Measurements from ENCODE around the gene TAX1BP3. TPM values are rescaled to one million over a fixed set of nuclear protein-coding genes. Genes with fewer than 3 reads are reported as not detected.

Gene TAX1BP3
- total RNA-seq, 1 donor from 2014 or later, result 167 TPM

GRCh38 chr17:3663102-3664011, 5.0 kb downstream of the TAX1BP3 start:
- ATAC-seq, result no peak
- intact Hi-C loops (cut with micrococcal nuclease), result no loop called here
- no peak for DNase-seq

GRCh38 chr17:3660311-3660891, 8.0 kb downstream of the TAX1BP3 start:
- DNase-seq (peak; percentile 64), ATAC-seq (peak; percentile 37)
- intact Hi-C loops (cut with micrococcal nuclease), result no loop called here

- ATAC-seq, result peak; percentile 63
- DNase-seq, result peak; percentile 80
- intact Hi-C loops (cut with micrococcal nuclease), result no loop called here
These were observed 8.8 kb downstream of the TAX1BP3 start for GRCh38 chr17:3659541-3660111.

GRCh38 chr17:3658784-3659449, 9.5 kb downstream of the TAX1BP3 start:
- peak; percentile 6 for ATAC-seq
- no peak for DNase-seq
- intact Hi-C loops (cut with micrococcal nuclease), result no loop called here

GRCh38 chr17:3657874-3658783, 10.2 kb downstream of the TAX1BP3 start:
- intact Hi-C loops (cut with micrococcal nuclease), result no loop called here
- no peak for ATAC-seq
- DNase-seq, result no peak

- no peak for DNase-seq
- no peak for ATAC-seq
- intact Hi-C loops (cut with micrococcal nuclease), result no loop called here
These were observed 10.8 kb downstream of the TAX1BP3 start for GRCh38 chr17:3657588-3657869.

GRCh38 chr17:3656755-3657587, 11.4 kb downstream of the TAX1BP3 start:
- DNase-seq, result no peak
- intact Hi-C loops (cut with micrococcal nuclease), result no loop called here
- no peak for ATAC-seq

GRCh38 chr17:3656353-3656752, 12.0 kb downstream of the TAX1BP3 start:
- DNase-seq (no peak), ATAC-seq (no peak)
- intact Hi-C loops (cut with micrococcal nuclease), result no loop called here

GRCh38 chr17:3655766-3656165, 12.6 kb downstream of the TAX1BP3 start:
- DNase-seq (no peak), ATAC-seq (no peak)
- intact Hi-C loops (cut with micrococcal nuclease), result no loop called here

- peak; percentile 69 for DNase-seq
- intact Hi-C loops (cut with micrococcal nuclease), result no loop called here
- peak; percentile 78 for ATAC-seq
These were observed 20.4 kb downstream of the TAX1BP3 start for GRCh38 chr17:3647769-3648555.

- ATAC-seq (no peak), DNase-seq (no peak)
- intact Hi-C loops (cut with micrococcal nuclease), result no loop called here
These were observed 21.1 kb downstream of the TAX1BP3 start for GRCh38 chr17:3647251-3647650.

GRCh38 chr17:3645310-3645709, 23.1 kb downstream of the TAX1BP3 start:
- no peak for DNase-seq
- ATAC-seq, result no peak
- intact Hi-C loops (cut with micrococcal nuclease), result no loop called here

GRCh38 chr17:3643889-3644349, 24.5 kb downstream of the TAX1BP3 start:
- ATAC-seq (no peak), DNase-seq (no peak)
- intact Hi-C loops (cut with micrococcal nuclease), result no loop called here

- ATAC-seq, result no peak
- no peak for DNase-seq
- intact Hi-C loops (cut with micrococcal nuclease), result no loop called here
These were observed 26.5 kb downstream of the TAX1BP3 start for GRCh38 chr17:3641717-3642486.

- intact Hi-C loops (cut with micrococcal nuclease), result no loop called here
- no peak for ATAC-seq
- DNase-seq, result no peak
These were observed 27.4 kb downstream of the TAX1BP3 start for GRCh38 chr17:3641014-3641413.

GRCh38 chr17:3639981-3640596, 28.3 kb downstream of the TAX1BP3 start:
- no peak for ATAC-seq
- no peak for DNase-seq
- intact Hi-C loops (cut with micrococcal nuclease), result no loop called here

All from left ventricle myocardium superior (tissue), 1 donor.